Activated CD4-positive, CD25-positive, alpha-beta regulatory T cell treated with anti-CD3 and anti-CD28 coated beads, Interleukin-2, amount 50 U/mL, for 16 hours (primary cell): Measurements from ENCODE around the gene CSRNP3.

Experiments
- DNase-seq: peaks from one replicate; pipeline ENCODE4 v3.0.0-alpha.2; 2020; ENCODE audit warnings: low read depth, low spot score

CSRNP3 gene

GRCh38 chr2:165681841-165682240 lies 212.3 kb downstream of the CSRNP3 start:
- DNase-seq = no peak

- DNase-seq = no peak
These were observed 213.0 kb downstream of the CSRNP3 start for GRCh38 chr2:165682546-165682945.

- no peak for DNase-seq
These were observed 217.3 kb downstream of the CSRNP3 start for GRCh38 chr2:165686800-165687199.

- DNase-seq = no peak
These were observed 218.0 kb downstream of the CSRNP3 start for GRCh38 chr2:165687426-165688002.

GRCh38 chr2:165691615-165692014 lies 222.1 kb downstream of the CSRNP3 start:
- DNase-seq = no peak

GRCh38 chr2:165692906-165693305 lies 223.4 kb downstream of the CSRNP3 start:
- DNase-seq = no peak

GRCh38 chr2:165693838-165694237 lies 224.3 kb downstream of the CSRNP3 start:
- no peak for DNase-seq

GRCh38 chr2:165697748-165698443 lies 228.4 kb downstream of the CSRNP3 start:
- no peak for DNase-seq

GRCh38 chr2:165698444-165698884 lies 229.0 kb downstream of the CSRNP3 start:
- DNase-seq = no peak

- no peak for DNase-seq
These were observed 230.4 kb downstream of the CSRNP3 start for GRCh38 chr2:165699946-165700345.

GRCh38 chr2:165700531-165700930 lies 231.0 kb downstream of the CSRNP3 start:
- DNase-seq = no peak

GRCh38 chr2:165701147-165701546 lies 231.6 kb downstream of the CSRNP3 start:
- no peak for DNase-seq

GRCh38 chr2:165706960-165707487 lies 237.5 kb downstream of the CSRNP3 start:
- no peak for DNase-seq

- DNase-seq = no peak
These were observed 246.6 kb downstream of the CSRNP3 start for GRCh38 chr2:165716091-165716490.

GRCh38 chr2:165718610-165719210 lies 249.2 kb downstream of the CSRNP3 start:
- no peak for DNase-seq

- no peak for DNase-seq
These were observed 251.0 kb downstream of the CSRNP3 start for GRCh38 chr2:165720511-165720910.

- no peak for DNase-seq
These were observed 255.9 kb downstream of the CSRNP3 start for GRCh38 chr2:165725421-165725820.
